ENCODE measurements around the gene SHISA5.

- no peak for TF ChIP-seq CTCF (IDR thresholded peaks at IDR 0.05 in 2 of 3, conservative IDR thresholded peaks at IDR 0.05 in 1 of 3; ENCODE audit: borderline replicate concordance in 1 of 3, insufficient read depth in 1 of 3, low read depth in 2 of 3, low read length in 2 of 3)
- TF ChIP-seq CEBPB (IDR thresholded peaks at IDR 0.05; ENCODE audit: low read depth), result no peak
- TF ChIP-seq POLR2A (IDR thresholded peaks at IDR 0.05; ENCODE audit: borderline replicate concordance, extremely low read depth, insufficient read depth, insufficient read length), result no peak
- no peak for TF ChIP-seq EZH2phosphoT487 (IDR thresholded peaks at IDR 0.05; ENCODE audit: borderline replicate concordance)
- TF ChIP-seq JUND (IDR thresholded peaks at IDR 0.05), result no peak
- no peak for TF ChIP-seq RAD21 (IDR thresholded peaks at IDR 0.05; ENCODE audit: low read depth)
- TF ChIP-seq MAX (IDR thresholded peaks at IDR 0.05), result no peak
- TF ChIP-seq TCF7L2 (IDR thresholded peaks at IDR 0.05; ENCODE audit: borderline replicate concordance, extremely low read depth, insufficient read depth, insufficient read length), result no peak
- TF ChIP-seq POLR2AphosphoS5 (IDR thresholded peaks at IDR 0.05; ENCODE audit: low read depth, low read length), result no peak
- TF ChIP-seq REST (IDR thresholded peaks at IDR 0.05; ENCODE audit: low read depth), result no peak
- no peak for TF ChIP-seq EZH2 (IDR thresholded peaks at IDR 0.05)
Observed at GRCh38 chr3:48459773-48460516, 44.0 kb downstream of the SHISA5 start.
